HepG2 (cell line): Measurements from ENCODE around the gene PRKD2. TPM values are rescaled to one million over a fixed set of nuclear protein-coding genes. Genes with fewer than 3 reads are reported as not detected.

Source experiments
- MEF2D ChIP-seq: sonication (generic); formaldehyde crosslinking; IDR thresholded peaks from 2 replicates; pipeline ENCODE4 v1.5.1; 2020; ENCODE audit warnings: mild to moderate bottlenecking, missing genetic modification reagents
- NBN ChIP-seq: fragments of 450-650 bp; conservative IDR thresholded peaks from 2 replicates; pipeline ENCODE4 v1.6.1; 2017
- NFYC ChIP-seq: IDR thresholded peaks from 2 replicates; pipeline ENCODE4 v1.6.1; 2016; ENCODE audit warnings: missing genetic modification reagents, missing compliant biosample characterization
- SKI ChIP-seq: fragments of 450-650 bp; IDR thresholded peaks from one replicate; pipeline ENCODE4 v1.6.1; 2018; ENCODE audit warnings: mild to moderate bottlenecking; ENCODE audit not compliant: partially characterized antibody
- TAF1 ChIP-seq: sonication (generic); formaldehyde crosslinking; IDR thresholded peaks from 2 replicates; pipeline ENCODE4 v1.4.0; 2020; ENCODE audit warnings: missing genetic modification reagents
- ZBTB38 ChIP-seq: sonication (generic); formaldehyde crosslinking; IDR thresholded peaks from 2 replicates; pipeline ENCODE4 v1.5.1; 2020; ENCODE audit warnings: mild to moderate bottlenecking, missing genetic modification reagents
- ZMYM4 ChIP-seq: sonication (generic); formaldehyde crosslinking; IDR thresholded peaks from 2 replicates; pipeline ENCODE4 v1.8.1; 2023; ENCODE audit warnings: mild to moderate bottlenecking, missing genetic modification reagents
- ZNF766 ChIP-seq: sonication (generic); formaldehyde crosslinking; IDR thresholded peaks from 2 replicates; pipeline ENCODE4 v1.5.0; 2020; ENCODE audit warnings: missing genetic modification reagents, borderline replicate concordance
- polyA plus RNA-seq, 8 experiments: library from polyadenylated mRNA; depleted of rRNA in 3 of 8; stranded (reverse) in 7 of 8; unstranded in 1 of 8; fragments of >200 nt; fragmentation: Illumina TruSeq in 4 of 8; extraction: Trizol in 4 of 8; gene quantifications; 2 replicates each; pipeline versions ENCODE4 v1.2.1 to v1.2.3, GENCODE V29; 2011 to 2016; ENCODE audit warnings: low read depth in 4 of 8, missing spikeins in 1 of 8, mixed read lengths in 1 of 8; ENCODE audit not compliant: insufficient read depth in 1 of 8
- total RNA-seq, 5 experiments: library from RNA; depleted of rRNA; stranded (reverse); fragments of >200 nt; fragmentation: Illumina TruSeq; extraction: Trizol; gene quantifications; 2 replicates each; pipeline ENCODE4 v1.2.3, GENCODE V29; 2016; ENCODE audit warnings: low read depth in 1 of 5
- TF ChIP-seq, protein P1 (sequence below): sonication (generic); formaldehyde crosslinking; IDR thresholded peaks from 2 replicates; pipeline ENCODE4 v1.4.0; 2020; ENCODE audit warnings: missing genetic modification reagents, mild to moderate bottlenecking, borderline replicate concordance
- TF ChIP-seq, protein P2 (sequence below): sonication (generic); formaldehyde crosslinking; IDR thresholded peaks from 2 replicates; pipeline ENCODE4 v1.9.0; 2022; ENCODE audit warnings: low read depth, missing genetic modification reagents
- TF ChIP-seq, protein P3 (sequence below): sonication (generic); formaldehyde crosslinking; IDR thresholded peaks from 2 replicates; pipeline ENCODE4 v1.5.0; 2020; ENCODE audit warnings: mild to moderate bottlenecking, missing genetic modification reagents
- TF ChIP-seq, protein P4 (sequence below): sonication (generic); formaldehyde crosslinking; IDR thresholded peaks from 2 replicates; pipeline ENCODE4 v1.5.1; 2020; ENCODE audit warnings: mild to moderate bottlenecking, moderate library complexity, missing genetic modification reagents
- TF ChIP-seq, protein P5 (sequence below): IDR thresholded peaks from 2 replicates; pipeline ENCODE4 v1.6.1; 2016; ENCODE audit warnings: low read depth
- TF ChIP-seq, protein P6 (sequence below): fragments of 450-650 bp; IDR thresholded peaks from 2 replicates; pipeline ENCODE4 v1.6.1; 2016

PRKD2 gene
- total and polyA plus RNA-seq, 2 of the 13 experiments (the other 11 are each of a cell fraction or from before 2014, with no cell fraction given) = 6.7 to 7.3 TPM

DNA sequence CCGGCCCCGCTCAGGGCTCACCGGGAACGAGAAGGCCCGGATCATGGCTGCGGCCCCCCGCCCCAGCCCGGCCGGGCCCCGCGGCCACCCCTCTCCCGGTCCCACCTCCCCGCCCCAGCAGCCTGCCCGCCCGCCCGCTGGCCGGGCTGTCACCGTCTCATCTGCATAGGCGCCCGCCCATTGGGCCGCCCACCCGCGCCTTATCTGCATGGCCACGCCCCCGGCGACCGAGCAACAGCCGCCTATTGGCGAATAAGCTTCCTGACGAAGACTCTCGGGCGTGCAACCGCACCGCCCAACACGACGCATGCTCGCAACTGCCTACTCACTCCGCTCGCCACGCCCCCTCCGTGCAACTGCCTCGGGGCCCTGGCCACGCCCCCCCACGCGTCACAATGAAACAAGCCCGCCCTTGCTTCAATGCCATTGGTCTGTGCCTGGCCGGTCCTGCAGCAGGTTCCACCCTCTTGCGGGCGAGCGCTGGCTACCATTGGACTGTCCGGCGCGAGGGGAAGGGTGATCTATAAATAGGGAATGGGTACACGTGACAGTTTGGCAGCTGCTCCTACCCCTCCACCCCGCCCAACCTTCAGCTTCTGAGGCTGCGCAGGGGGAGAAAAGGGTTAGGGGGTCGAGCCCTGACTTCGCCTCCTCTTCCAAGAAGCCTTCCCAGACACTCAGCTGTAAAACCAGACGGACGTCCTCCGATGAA, 55.7 kb downstream of the PRKD2 start, which contains the start of gene DACT3 (continued):
- TF ChIP-seq, protein P1, sequence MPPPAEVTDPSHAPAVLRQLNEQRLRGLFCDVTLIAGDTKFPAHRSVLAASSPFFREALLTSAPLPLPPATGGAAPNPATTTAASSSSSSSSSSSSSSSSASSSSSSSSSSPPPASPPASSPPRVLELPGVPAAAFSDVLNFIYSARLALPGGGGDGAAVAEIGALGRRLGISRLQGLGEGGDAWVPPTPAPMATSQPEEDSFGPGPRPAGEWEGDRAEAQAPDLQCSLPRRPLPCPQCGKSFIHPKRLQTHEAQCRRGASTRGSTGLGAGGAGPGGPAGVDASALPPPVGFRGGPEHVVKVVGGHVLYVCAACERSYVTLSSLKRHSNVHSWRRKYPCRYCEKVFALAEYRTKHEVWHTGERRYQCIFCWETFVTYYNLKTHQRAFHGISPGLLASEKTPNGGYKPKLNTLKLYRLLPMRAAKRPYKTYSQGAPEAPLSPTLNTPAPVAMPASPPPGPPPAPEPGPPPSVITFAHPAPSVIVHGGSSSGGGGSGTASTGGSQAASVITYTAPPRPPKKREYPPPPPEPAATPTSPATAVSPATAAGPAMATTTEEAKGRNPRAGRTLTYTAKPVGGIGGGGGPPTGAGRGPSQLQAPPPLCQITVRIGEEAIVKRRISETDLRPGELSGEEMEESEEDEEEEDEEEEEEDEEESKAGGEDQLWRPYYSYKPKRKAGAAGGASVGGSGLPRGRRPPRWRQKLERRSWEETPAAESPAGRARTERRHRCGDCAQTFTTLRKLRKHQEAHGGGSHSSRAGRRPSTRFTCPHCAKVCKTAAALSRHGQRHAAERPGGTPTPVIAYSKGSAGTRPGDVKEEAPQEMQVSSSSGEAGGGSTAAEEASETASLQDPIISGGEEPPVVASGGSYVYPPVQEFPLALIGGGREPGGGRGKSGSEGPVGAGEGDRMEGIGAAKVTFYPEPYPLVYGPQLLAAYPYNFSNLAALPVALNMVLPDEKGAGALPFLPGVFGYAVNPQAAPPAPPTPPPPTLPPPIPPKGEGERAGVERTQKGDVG (CRISPR knock-in tag) = no peak
- TF ChIP-seq ZMYM4 (CRISPR knock-in tag) (peak; percentile 52; the same call in 1 of the 2 replicates), ZNF766 (CRISPR knock-in tag) (no peak), NBN (no peak), ZBTB38 (no peak), SKI (no peak), MEF2D (CRISPR knock-in tag) (peak; percentile 96), TAF1 (CRISPR knock-in tag) (no peak; the same call in 1 of the 2 replicates), NFYC (CRISPR knock-in tag) (peak; percentile 88)
- TF ChIP-seq, protein P2, sequence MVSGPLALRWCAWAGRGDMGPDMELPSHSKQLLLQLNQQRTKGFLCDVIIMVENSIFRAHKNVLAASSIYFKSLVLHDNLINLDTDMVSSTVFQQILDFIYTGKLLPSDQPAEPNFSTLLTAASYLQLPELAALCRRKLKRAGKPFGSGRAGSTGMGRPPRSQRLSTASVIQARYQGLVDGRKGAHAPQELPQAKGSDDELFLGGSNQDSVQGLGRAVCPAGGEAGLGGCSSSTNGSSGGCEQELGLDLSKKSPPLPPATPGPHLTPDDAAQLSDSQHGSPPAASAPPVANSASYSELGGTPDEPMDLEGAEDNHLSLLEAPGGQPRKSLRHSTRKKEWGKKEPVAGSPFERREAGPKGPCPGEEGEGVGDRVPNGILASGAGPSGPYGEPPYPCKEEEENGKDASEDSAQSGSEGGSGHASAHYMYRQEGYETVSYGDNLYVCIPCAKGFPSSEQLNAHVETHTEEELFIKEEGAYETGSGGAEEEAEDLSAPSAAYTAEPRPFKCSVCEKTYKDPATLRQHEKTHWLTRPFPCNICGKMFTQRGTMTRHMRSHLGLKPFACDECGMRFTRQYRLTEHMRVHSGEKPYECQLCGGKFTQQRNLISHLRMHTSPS (CRISPR knock-in tag) = no peak
- TF ChIP-seq, protein P3, sequence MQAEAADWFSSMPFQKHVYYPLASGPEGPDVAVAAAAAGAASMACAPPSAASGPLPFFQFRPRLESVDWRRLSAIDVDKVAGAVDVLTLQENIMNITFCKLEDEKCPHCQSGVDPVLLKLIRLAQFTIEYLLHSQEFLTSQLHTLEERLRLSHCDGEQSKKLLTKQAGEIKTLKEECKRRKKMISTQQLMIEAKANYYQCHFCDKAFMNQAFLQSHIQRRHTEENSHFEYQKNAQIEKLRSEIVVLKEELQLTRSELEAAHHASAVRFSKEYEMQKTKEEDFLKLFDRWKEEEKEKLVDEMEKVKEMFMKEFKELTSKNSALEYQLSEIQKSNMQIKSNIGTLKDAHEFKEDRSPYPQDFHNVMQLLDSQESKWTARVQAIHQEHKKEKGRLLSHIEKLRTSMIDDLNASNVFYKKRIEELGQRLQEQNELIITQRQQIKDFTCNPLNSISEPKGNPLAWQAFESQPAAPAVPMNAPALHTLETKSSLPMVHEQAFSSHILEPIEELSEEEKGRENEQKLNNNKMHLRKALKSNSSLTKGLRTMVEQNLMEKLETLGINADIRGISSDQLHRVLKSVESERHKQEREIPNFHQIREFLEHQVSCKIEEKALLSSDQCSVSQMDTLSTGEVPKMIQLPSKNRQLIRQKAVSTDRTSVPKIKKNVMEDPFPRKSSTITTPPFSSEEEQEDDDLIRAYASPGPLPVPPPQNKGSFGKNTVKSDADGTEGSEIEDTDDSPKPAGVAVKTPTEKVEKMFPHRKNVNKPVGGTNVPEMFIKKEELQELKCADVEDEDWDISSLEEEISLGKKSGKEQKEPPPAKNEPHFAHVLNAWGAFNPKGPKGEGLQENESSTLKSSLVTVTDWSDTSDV (CRISPR knock-in tag) = no peak
- TF ChIP-seq, protein P4, sequence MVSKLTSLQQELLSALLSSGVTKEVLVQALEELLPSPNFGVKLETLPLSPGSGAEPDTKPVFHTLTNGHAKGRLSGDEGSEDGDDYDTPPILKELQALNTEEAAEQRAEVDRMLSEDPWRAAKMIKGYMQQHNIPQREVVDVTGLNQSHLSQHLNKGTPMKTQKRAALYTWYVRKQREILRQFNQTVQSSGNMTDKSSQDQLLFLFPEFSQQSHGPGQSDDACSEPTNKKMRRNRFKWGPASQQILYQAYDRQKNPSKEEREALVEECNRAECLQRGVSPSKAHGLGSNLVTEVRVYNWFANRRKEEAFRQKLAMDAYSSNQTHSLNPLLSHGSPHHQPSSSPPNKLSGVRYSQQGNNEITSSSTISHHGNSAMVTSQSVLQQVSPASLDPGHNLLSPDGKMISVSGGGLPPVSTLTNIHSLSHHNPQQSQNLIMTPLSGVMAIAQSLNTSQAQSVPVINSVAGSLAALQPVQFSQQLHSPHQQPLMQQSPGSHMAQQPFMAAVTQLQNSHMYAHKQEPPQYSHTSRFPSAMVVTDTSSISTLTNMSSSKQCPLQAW = peak; percentile 55; the same call in 1 of the 2 replicates
- TF ChIP-seq, protein P5, sequence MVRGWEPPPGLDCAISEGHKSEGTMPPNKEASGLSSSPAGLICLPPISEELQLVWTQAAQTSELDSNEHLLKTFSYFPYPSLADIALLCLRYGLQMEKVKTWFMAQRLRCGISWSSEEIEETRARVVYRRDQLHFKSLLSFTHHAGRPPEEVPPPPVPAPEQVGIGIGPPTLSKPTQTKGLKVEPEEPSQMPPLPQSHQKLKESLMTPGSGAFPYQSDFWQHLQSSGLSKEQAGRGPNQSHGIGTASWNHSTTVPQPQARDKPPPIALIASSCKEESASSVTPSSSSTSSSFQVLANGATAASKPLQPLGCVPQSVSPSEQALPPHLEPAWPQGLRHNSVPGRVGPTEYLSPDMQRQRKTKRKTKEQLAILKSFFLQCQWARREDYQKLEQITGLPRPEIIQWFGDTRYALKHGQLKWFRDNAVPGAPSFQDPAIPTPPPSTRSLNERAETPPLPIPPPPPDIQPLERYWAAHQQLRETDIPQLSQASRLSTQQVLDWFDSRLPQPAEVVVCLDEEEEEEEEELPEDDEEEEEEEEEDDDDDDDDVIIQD (CRISPR knock-in tag) = 0 out of 2 replicates have a peak, but pooled peaks have one; percentile 10
- TF ChIP-seq, protein P6, sequence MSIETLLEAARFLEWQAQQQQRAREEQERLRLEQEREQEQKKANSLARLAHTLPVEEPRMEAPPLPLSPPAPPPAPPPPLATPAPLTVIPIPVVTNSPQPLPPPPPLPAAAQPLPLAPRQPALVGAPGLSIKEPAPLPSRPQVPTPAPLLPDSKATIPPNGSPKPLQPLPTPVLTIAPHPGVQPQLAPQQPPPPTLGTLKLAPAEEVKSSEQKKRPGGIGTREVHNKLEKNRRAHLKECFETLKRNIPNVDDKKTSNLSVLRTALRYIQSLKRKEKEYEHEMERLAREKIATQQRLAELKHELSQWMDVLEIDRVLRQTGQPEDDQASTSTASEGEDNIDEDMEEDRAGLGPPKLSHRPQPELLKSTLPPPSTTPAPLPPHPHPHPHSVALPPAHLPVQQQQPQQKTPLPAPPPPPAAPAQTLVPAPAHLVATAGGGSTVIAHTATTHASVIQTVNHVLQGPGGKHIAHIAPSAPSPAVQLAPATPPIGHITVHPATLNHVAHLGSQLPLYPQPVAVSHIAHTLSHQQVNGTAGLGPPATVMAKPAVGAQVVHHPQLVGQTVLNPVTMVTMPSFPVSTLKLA = peak; percentile 91
